ENCODE measurements around the gene CNTN4.

The CNTN4 gene

GRCh38 chr3:2701471-2701870, 602.8 kb downstream of the CNTN4 start:
- no peak for DNase-seq (ENCODE audit: low read depth)

- DNase-seq (ENCODE audit: low read depth): no peak
These were observed 607.6 kb downstream of the CNTN4 start for GRCh38 chr3:2706144-2706835.

GRCh38 chr3:2706836-2707210, 608.2 kb downstream of the CNTN4 start:
- DNase-seq (ENCODE audit: low read depth): no peak

- DNase-seq (ENCODE audit: low read depth): no peak
These were observed 612.4 kb downstream of the CNTN4 start for GRCh38 chr3:2711081-2711480.

GRCh38 chr3:2713923-2714322, 615.3 kb downstream of the CNTN4 start:
- no peak for DNase-seq (ENCODE audit: low read depth)

- DNase-seq (ENCODE audit: low read depth): no peak
These were observed 616.2 kb downstream of the CNTN4 start for GRCh38 chr3:2714834-2715233.

GRCh38 chr3:2727101-2727500, 628.4 kb downstream of the CNTN4 start:
- DNase-seq (ENCODE audit: low read depth): no peak

GRCh38 chr3:2727610-2728318, 629.1 kb downstream of the CNTN4 start:
- DNase-seq (ENCODE audit: low read depth): no peak

GRCh38 chr3:2731843-2732242, 633.2 kb downstream of the CNTN4 start:
- no peak for DNase-seq (ENCODE audit: low read depth)

- no peak for DNase-seq (ENCODE audit: low read depth)
These were observed 636.8 kb downstream of the CNTN4 start for GRCh38 chr3:2735392-2735894.

GRCh38 chr3:2741516-2741915, 642.9 kb downstream of the CNTN4 start:
- DNase-seq (ENCODE audit: low read depth): no peak

- DNase-seq (ENCODE audit: low read depth): no peak
These were observed 666.4 kb downstream of the CNTN4 start for GRCh38 chr3:2765002-2765579.

- DNase-seq (ENCODE audit: low read depth): no peak
These were observed 671.8 kb downstream of the CNTN4 start for GRCh38 chr3:2770451-2770850.

- no peak for DNase-seq (ENCODE audit: low read depth)
These were observed 672.5 kb downstream of the CNTN4 start for GRCh38 chr3:2771193-2771592.

GRCh38 chr3:2771741-2772140, 673.1 kb downstream of the CNTN4 start:
- no peak for DNase-seq (ENCODE audit: low read depth)

- DNase-seq (ENCODE audit: low read depth): no peak
These were observed 674.1 kb downstream of the CNTN4 start for GRCh38 chr3:2772803-2773202.

- DNase-seq (ENCODE audit: low read depth): no peak
These were observed 676.0 kb downstream of the CNTN4 start for GRCh38 chr3:2774481-2775249.

- DNase-seq (ENCODE audit: low read depth): no peak
These were observed 684.6 kb downstream of the CNTN4 start for GRCh38 chr3:2783261-2783660.

- no peak for DNase-seq (ENCODE audit: low read depth)
These were observed 686.0 kb downstream of the CNTN4 start for GRCh38 chr3:2784627-2785026.

- DNase-seq (ENCODE audit: low read depth): no peak
These were observed 691.7 kb downstream of the CNTN4 start for GRCh38 chr3:2790266-2790815.

- no peak for DNase-seq (ENCODE audit: low read depth)
These were observed 693.8 kb downstream of the CNTN4 start for GRCh38 chr3:2792432-2792831.

GRCh38 chr3:2793987-2794386, 695.3 kb downstream of the CNTN4 start:
- no peak for DNase-seq (ENCODE audit: low read depth)
